K562 (cell line): Measurements from ENCODE around the gene BFSP1. TPM values are rescaled to one million over a fixed set of nuclear protein-coding genes. Genes with fewer than 3 reads are reported as not detected.

ENCODE experiments used
- ARID1B ChIP-seq: fragments of 450-650 bp; IDR thresholded peaks from 2 replicates; pipeline ENCODE4 v1.6.1; 2016; ENCODE audit warnings: antibody characterized with exemption, mild to moderate bottlenecking, inconsistent platforms
- CC2D1A ChIP-seq: fragments of 450-650 bp; IDR thresholded peaks from 2 replicates; pipeline ENCODE4 v1.6.1; 2017; ENCODE audit warnings: mild to moderate bottlenecking
- CEBPG ChIP-seq, 3 experiments: fragments of 200-800 bp in 1 of 3; sonication (Bioruptor generic) in 1 of 3; sonication (generic) in 1 of 3; formaldehyde crosslinking in 1 of 3; IDR thresholded peaks in 2 of 3; conservative IDR thresholded peaks in 1 of 3; 2 replicates each; pipeline versions ENCODE4 v1.6.1 to v1.8.0; 2016 to 2022; ENCODE audit warnings: missing compliant biosample characterization in 2 of 3, missing genetic modification characterization in 2 of 3, mild to moderate bottlenecking in 1 of 3, missing genetic modification reagents in 1 of 3
- DMBX1 ChIP-seq: fragments of 250-450 bp; sonication (Bioruptor Pico); IDR thresholded peaks from 2 replicates; pipeline ENCODE4 v1.8.0; 2022; ENCODE audit warnings: inconsistent platforms, mild to moderate bottlenecking, moderate library complexity, borderline replicate concordance
- FOS ChIP-seq: IDR thresholded peaks from 3 replicates; pipeline ENCODE4 v1.6.1; 2011; ENCODE audit not compliant: insufficient read length; ENCODE audit errors: extremely low read depth
- GATAD2B ChIP-seq: fragments of 450-650 bp; IDR thresholded peaks from 2 replicates; pipeline ENCODE4 v1.6.1; 2017; ENCODE audit warnings: mild to moderate bottlenecking, borderline replicate concordance
- HMBOX1 ChIP-seq: sonication (generic); IDR thresholded peaks from 2 replicates; pipeline ENCODE4 v1.6.1; 2016
- KLF6 ChIP-seq: fragments of 250-450 bp; sonication (Bioruptor Pico); IDR thresholded peaks from 2 replicates; pipeline ENCODE4 v1.4.0; 2020; ENCODE audit warnings: mild to moderate bottlenecking, moderate library complexity, borderline replicate concordance
- MAFG ChIP-seq: fragments of 450-650 bp; conservative IDR thresholded peaks from 2 replicates; pipeline ENCODE4 v1.6.1; 2016; ENCODE audit warnings: missing genetic modification characterization, missing compliant biosample characterization
- MAFK ChIP-seq: IDR thresholded peaks from 2 replicates; pipeline ENCODE4 v1.6.1; 2011; ENCODE audit warnings: low read length, improper control_type of control experiment
- NFE2L1 ChIP-seq: fragments of 450-650 bp; IDR thresholded peaks from 2 replicates; pipeline ENCODE4 v1.6.1; 2016; ENCODE audit warnings: missing genetic modification characterization, low read depth, mild to moderate bottlenecking, missing compliant biosample characterization, moderate library complexity, borderline replicate concordance
- NFIX ChIP-seq: fragments of 250-450 bp; sonication (Bioruptor Pico); IDR thresholded peaks from 2 replicates; pipeline ENCODE4 v1.4.0; 2020; ENCODE audit warnings: low read depth, mild to moderate bottlenecking, moderate library complexity
- RHOXF2B ChIP-seq: fragments of 250-450 bp; sonication (Bioruptor Pico); conservative IDR thresholded peaks from 2 replicates; pipeline ENCODE4 v1.5.1; 2021
- SMAD4 ChIP-seq: fragments of 250-450 bp; sonication (Bioruptor Pico); conservative IDR thresholded peaks from 2 replicates; pipeline ENCODE4 v1.8.0; 2021; ENCODE audit warnings: inconsistent platforms, mild to moderate bottlenecking, moderate library complexity
- TEAD4 ChIP-seq, 2 experiments: sonication (generic) in 1 of 2; formaldehyde crosslinking in 1 of 2; IDR thresholded peaks; 2 replicates each; pipeline versions ENCODE4 v1.6.1 to v1.8.0; 2012 to 2022; ENCODE audit warnings: borderline replicate concordance in 1 of 2, inconsistent platforms in 1 of 2, low read length in 1 of 2, mild to moderate bottlenecking in 1 of 2, missing genetic modification reagents in 1 of 2
- TRIM24 ChIP-seq, 2 experiments: fragments of 450-650 bp; IDR thresholded peaks; 2 replicates each; pipeline ENCODE4 v1.6.1; 2016
- ZFX ChIP-seq: sonication (generic); formaldehyde crosslinking; IDR thresholded peaks from 2 replicates; pipeline ENCODE4 v1.8.0; 2022; ENCODE audit warnings: mild to moderate bottlenecking, missing genetic modification reagents, moderate library complexity
- ZNF311 ChIP-seq: fragments of 250-450 bp; sonication (Bioruptor Pico); IDR thresholded peaks from 2 replicates; pipeline ENCODE4 v1.4.0; 2020; ENCODE audit warnings: mild to moderate bottlenecking, moderate library complexity
- ZNF316 ChIP-seq: fragments of 450-650 bp; IDR thresholded peaks from 2 replicates; pipeline ENCODE4 v1.6.1; 2016
- ZNF589 ChIP-seq: fragments of 200-800 bp; sonication (Bioruptor generic); IDR thresholded peaks from 2 replicates; pipeline ENCODE4 v1.6.1; 2016; ENCODE audit warnings: low read depth, missing genetic modification characterization, missing compliant biosample characterization
- ZNF592 ChIP-seq: fragments of 450-650 bp; IDR thresholded peaks from 2 replicates; pipeline ENCODE4 v1.6.1; 2017; ENCODE audit warnings: antibody characterized with exemption, mild to moderate bottlenecking
- ZNF75A ChIP-seq: fragments of 450-650 bp; formaldehyde crosslinking; IDR thresholded peaks from 2 replicates; pipeline ENCODE4 v1.4.0; 2020; ENCODE audit warnings: mild to moderate bottlenecking
- polyA plus RNA-seq, 8 experiments: library from polyadenylated mRNA; depleted of rRNA in 4 of 8; stranded (reverse) in 5 of 8; unstranded in 3 of 8; fragments of >200 nt; fragmentation: Nextera tagmentation in 2 of 8; fragmentation: Illumina TruSeq in 1 of 8; extraction: Ambion mirVana in 2 of 8; extraction: Trizol in 1 of 8; gene quantifications; 2 replicates each; pipeline versions ENCODE4 v1.2.1 to v1.2.3, GENCODE V29; 2011 to 2014; ENCODE audit warnings: inconsistent platforms in 1 of 8, missing spikeins in 1 of 8
- total RNA-seq, 7 experiments: library from RNA; depleted of rRNA in 6 of 7; stranded (reverse); fragments of >200 nt in 6 of 7; fragmentation: Illumina TruSeq in 2 of 7; extraction: Trizol in 2 of 7; gene quantifications; 2 replicates each; pipeline versions ENCODE4 v1.2.1 to v1.2.3, GENCODE V29; 2011 to 2021; ENCODE audit warnings: low replicate concordance in 1 of 7
- TF ChIP-seq, protein P1 (sequence below): conservative IDR thresholded peaks from 2 replicates; pipeline ENCODE4 v1.6.1; 2011; ENCODE audit warnings: low read depth, mild to moderate bottlenecking, low read length; ENCODE audit not compliant: control insufficient read depth

The BFSP1 gene
- total and polyA plus RNA-seq, 9 of the 15 experiments (the other 6 are each of a cell fraction or from before 2014, with no cell fraction given) = 0.09 to 0.86 (median 0.40) TPM

DNA sequence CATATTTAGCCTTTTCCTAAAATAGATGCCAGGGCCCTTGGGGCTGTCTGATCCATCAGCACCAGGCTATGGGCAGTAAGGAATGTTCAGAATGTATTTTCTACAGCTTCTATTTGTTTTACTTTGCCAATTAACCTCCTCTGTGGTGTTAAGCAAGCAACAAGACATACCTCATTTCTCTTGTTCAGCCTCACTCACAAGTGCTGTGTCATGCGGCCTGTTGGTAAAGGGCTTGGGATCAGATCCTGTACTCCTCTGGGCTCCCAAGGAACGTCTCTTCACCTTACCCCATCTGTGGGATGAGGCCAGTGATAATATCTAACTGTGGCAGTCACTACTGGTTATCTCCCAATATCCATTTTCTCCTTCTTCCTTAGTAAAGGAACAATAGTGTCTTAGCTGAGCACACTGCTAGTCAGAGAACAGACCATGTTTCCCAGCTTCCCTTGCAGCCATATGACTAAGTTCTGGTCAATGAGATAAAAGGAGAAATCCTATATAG lies 31.7 kb upstream of the BFSP1 start (continued):
- TF ChIP-seq ZNF592 (peak; percentile 93), CC2D1A (no peak), ZNF75A (no peak), HMBOX1 (peak; percentile 90), ZNF589 (CRISPR knock-in tag) (peak; percentile 57), TEAD4 (IDR thresholded peaks at IDR 0.05; ENCODE audit: low read length) (peak; percentile 29; the same call in 1 of the 2 replicates), TEAD4 (CRISPR knock-in tag; IDR thresholded peaks at IDR 0.05; ENCODE audit: borderline replicate concordance) (no peak), ZNF316 (peak; percentile 59), MAFG (tag) (peak; percentile 71), CEBPG (CRISPR knock-in tag; IDR thresholded peaks at IDR 0.05) (no peak), CEBPG (tag; conservative IDR thresholded peaks at IDR 0.05 in 1 of 2, IDR thresholded peaks at IDR 0.05 in 1 of 2) (no peak; a peak in 1 of 4 replicates), GATAD2B (no peak), NFE2L1 (tag) (peak; percentile 4; the same call in 1 of the 2 replicates), MAFK (peak; percentile 48; the same call in 1 of the 2 replicates), FOS (no peak), ZNF311 (peak; percentile 62; the same call in 1 of the 2 replicates), SMAD4 (CRISPR knock-in tag) (peak; percentile 53; the same call in 1 of the 2 replicates), NFIX (CRISPR knock-in tag) (no peak), KLF6 (CRISPR knock-in tag) (no peak), RHOXF2B (CRISPR knock-in tag) (no peak), ZFX (CRISPR knock-in tag) (peak; percentile 64), DMBX1 (peak; percentile 53; the same call in 1 of the 2 replicates), ARID1B (peak; percentile 52), TRIM24 (IDR thresholded peaks at IDR 0.05) (peak in 1 of 2 experiments; percentile 20; a peak in 2 of 4 replicates)
- TF ChIP-seq, protein P1, sequence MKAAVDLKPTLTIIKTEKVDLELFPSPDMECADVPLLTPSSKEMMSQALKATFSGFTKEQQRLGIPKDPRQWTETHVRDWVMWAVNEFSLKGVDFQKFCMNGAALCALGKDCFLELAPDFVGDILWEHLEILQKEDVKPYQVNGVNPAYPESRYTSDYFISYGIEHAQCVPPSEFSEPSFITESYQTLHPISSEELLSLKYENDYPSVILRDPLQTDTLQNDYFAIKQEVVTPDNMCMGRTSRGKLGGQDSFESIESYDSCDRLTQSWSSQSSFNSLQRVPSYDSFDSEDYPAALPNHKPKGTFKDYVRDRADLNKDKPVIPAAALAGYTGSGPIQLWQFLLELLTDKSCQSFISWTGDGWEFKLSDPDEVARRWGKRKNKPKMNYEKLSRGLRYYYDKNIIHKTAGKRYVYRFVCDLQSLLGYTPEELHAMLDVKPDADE = no peak
